D341Med (cell line): Measurements from ENCODE around the gene RAET1E.
"Not testable (repeated sequence)": the region's sequence is repeated elsewhere in the genome, so short reads cannot be mapped to it uniquely, and the experiment has no call there.

Experiments used
- DNase-seq: peaks from one replicate; pipeline ENCODE4 v3.0.0; 2012; ENCODE audit warnings: low spot score

Gene RAET1E

GRCh38 chr6:149927025-149927424 lies 29.1 kb upstream of the RAET1E start:
- DNase-seq = not testable (repeated sequence)

GRCh38 chr6:149925974-149926777 lies 28.3 kb upstream of the RAET1E start:
- peak; percentile 76 for DNase-seq

- no peak for DNase-seq
These were observed 27.5 kb upstream of the RAET1E start for GRCh38 chr6:149925253-149925973.

- no peak for DNase-seq
These were observed 27.0 kb upstream of the RAET1E start for GRCh38 chr6:149924933-149925252.

GRCh38 chr6:149924206-149924932 lies 26.5 kb upstream of the RAET1E start:
- no peak for DNase-seq

- DNase-seq = no peak
These were observed 25.5 kb upstream of the RAET1E start for GRCh38 chr6:149923327-149923986.

- DNase-seq = peak; percentile 73
These were observed 24.9 kb upstream of the RAET1E start, which contains the start of gene RAET1G for GRCh38 chr6:149922642-149923326. Gene RAET1G, minus strand, starts transcription at chr6:149923121. Its CDS starts 111 bp downstream, at chr6:149923010.

GRCh38 chr6:149922091-149922490 lies 24.2 kb upstream of the RAET1E start:
- DNase-seq = not testable (repeated sequence)

GRCh38 chr6:149921361-149921760 lies 23.4 kb upstream of the RAET1E start:
- no peak for DNase-seq

- no peak for DNase-seq
These were observed 21.9 kb upstream of the RAET1E start for GRCh38 chr6:149919834-149920225.

- not testable (repeated sequence) for DNase-seq
These were observed 21.4 kb upstream of the RAET1E start for GRCh38 chr6:149919126-149919833.

- DNase-seq = no peak
These were observed 20.4 kb upstream of the RAET1E start for GRCh38 chr6:149918151-149918905.

- DNase-seq = no peak
These were observed 19.8 kb upstream of the RAET1E start for GRCh38 chr6:149917679-149918078.

- no peak for DNase-seq
These were observed 18.3 kb upstream of the RAET1E start for GRCh38 chr6:149915970-149916865.

- DNase-seq = no peak
These were observed 15.8 kb upstream of the RAET1E start for GRCh38 chr6:149913540-149914240.

GRCh38 chr6:149913085-149913484 lies 15.2 kb upstream of the RAET1E start:
- DNase-seq = no peak

- not testable (repeated sequence) for DNase-seq
These were observed 14.8 kb upstream of the RAET1E start for GRCh38 chr6:149912680-149913079.

GRCh38 chr6:149910721-149911151 lies 12.8 kb upstream of the RAET1E start:
- DNase-seq = no peak
